ENCODE measurements around the gene MOSPD3.
"Not testable (repeated sequence)": the region's sequence is repeated elsewhere in the genome, so short reads cannot be mapped to it uniquely, and the experiment has no call there.

The MOSPD3 gene

GRCh38 chr7:100623951-100624824, 11.8 kb downstream of the MOSPD3 start:
- no peak for DNase-seq (ENCODE audit: low read depth, low spot score)

GRCh38 chr7:100626055-100626454, 13.7 kb downstream of the MOSPD3 start:
- no peak for DNase-seq (ENCODE audit: low read depth, low spot score)

GRCh38 chr7:100626530-100627237, 14.3 kb downstream of the MOSPD3 start:
- peak; percentile 82 for DNase-seq (ENCODE audit: low read depth, low spot score)

- no peak for DNase-seq (ENCODE audit: low read depth, low spot score)
Measured at GRCh38 chr7:100627238-100627549, 14.9 kb downstream of the MOSPD3 start.

GRCh38 chr7:100629117-100629716, 16.9 kb downstream of the MOSPD3 start:
- DNase-seq (ENCODE audit: low read depth, low spot score), result no peak

GRCh38 chr7:100630066-100630465, 17.7 kb downstream of the MOSPD3 start:
- no peak for DNase-seq (ENCODE audit: low read depth, low spot score)

GRCh38 chr7:100632951-100633717, 20.8 kb downstream of the MOSPD3 start:
- peak; percentile 58 for DNase-seq (ENCODE audit: low read depth, low spot score)

GRCh38 chr7:100639995-100640516, 27.7 kb downstream of the MOSPD3 start:
- DNase-seq (ENCODE audit: low read depth, low spot score), result no peak

- DNase-seq (ENCODE audit: low read depth, low spot score), result no peak
Measured at GRCh38 chr7:100640517-100641440, 28.4 kb downstream of the MOSPD3 start.

GRCh38 chr7:100641463-100641859, 29.1 kb downstream of the MOSPD3 start, which contains the start of gene TFR2:
TSS of gene TFR2 (minus strand) at chr7:100641552. CDS start at chr7:100641509, 43 bp downstream.
- DNase-seq (ENCODE audit: low read depth, low spot score), result no peak

- no peak for DNase-seq (ENCODE audit: low read depth, low spot score)
Measured at GRCh38 chr7:100641860-100642533, 29.7 kb downstream of the MOSPD3 start.

GRCh38 chr7:100642534-100642907, 30.2 kb downstream of the MOSPD3 start:
- no peak for DNase-seq (ENCODE audit: low read depth, low spot score)

- no peak for DNase-seq (ENCODE audit: low read depth, low spot score)
Measured at GRCh38 chr7:100649826-100650565, 37.7 kb downstream of the MOSPD3 start.

- no peak for DNase-seq (ENCODE audit: low read depth, low spot score)
Measured at GRCh38 chr7:100654908-100655831, 42.8 kb downstream of the MOSPD3 start.

GRCh38 chr7:100655908-100656674, 43.8 kb downstream of the MOSPD3 start, which contains the start of gene ACTL6B:
TSS of gene ACTL6B (minus strand) at chr7:100656448. CDS start at chr7:100656354, 94 bp downstream.
- DNase-seq (ENCODE audit: low read depth, low spot score), result peak; percentile 71

- not testable (repeated sequence) for DNase-seq (ENCODE audit: low read depth, low spot score)
Measured at GRCh38 chr7:100662194-100662776, 49.9 kb downstream of the MOSPD3 start.
